ENCODE data around the gene MRPS18B.

GRCh38 chr6:30618270-30618797 lies 694 bp downstream of the MRPS18B start:
- TF ChIP-seq CTCF (conservative IDR thresholded peaks at IDR 0.05 in 1 of 2, IDR thresholded peaks at IDR 0.05 in 1 of 2; ENCODE audit: extremely low read depth in 1 of 2, insufficient read depth in 1 of 2, low read depth in 1 of 2, low read length in 2 of 2): no peak
- TF ChIP-seq EZH2 (IDR thresholded peaks at IDR 0.05; ENCODE audit: borderline replicate concordance, low read length): no peak

Data from mammary epithelial cell (primary cell).